HG02884 (cell line): ENCODE measurements around the gene BCL7C.
"Not testable (repeated sequence)": the region's sequence is repeated elsewhere in the genome, so short reads cannot be mapped to it uniquely, and the experiment has no call there.

Experiments used
- ATAC-seq: cut with Tn5 transposase; IDR thresholded peaks from one replicate; pipeline ENCODE4 v1.9.1; 2021; ENCODE audit warnings: mild to moderate bottlenecking, moderate library complexity; ENCODE audit not compliant: unreplicated experiment

Gene BCL7C

DNA sequence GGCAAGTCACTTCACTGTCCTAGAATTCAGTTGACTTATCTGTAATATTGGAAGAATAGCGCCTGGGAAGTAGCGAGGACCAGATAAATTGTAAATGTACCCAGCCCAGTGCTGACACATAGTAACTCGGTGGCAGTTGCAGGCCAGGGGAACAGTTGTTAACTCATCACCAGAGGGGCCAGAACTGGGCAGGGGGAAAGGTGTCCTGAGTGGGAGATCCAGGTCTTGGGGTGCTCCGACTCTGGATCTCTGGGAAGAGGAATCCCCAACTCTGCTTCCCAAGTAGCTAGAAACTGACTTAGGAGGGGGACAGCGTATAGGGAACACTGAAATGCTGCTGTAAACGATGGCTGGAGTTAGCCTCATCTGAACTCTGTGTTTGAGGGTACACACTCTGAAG, 23.0 kb downstream of the BCL7C start:
- ATAC-seq: no peak

DNA sequence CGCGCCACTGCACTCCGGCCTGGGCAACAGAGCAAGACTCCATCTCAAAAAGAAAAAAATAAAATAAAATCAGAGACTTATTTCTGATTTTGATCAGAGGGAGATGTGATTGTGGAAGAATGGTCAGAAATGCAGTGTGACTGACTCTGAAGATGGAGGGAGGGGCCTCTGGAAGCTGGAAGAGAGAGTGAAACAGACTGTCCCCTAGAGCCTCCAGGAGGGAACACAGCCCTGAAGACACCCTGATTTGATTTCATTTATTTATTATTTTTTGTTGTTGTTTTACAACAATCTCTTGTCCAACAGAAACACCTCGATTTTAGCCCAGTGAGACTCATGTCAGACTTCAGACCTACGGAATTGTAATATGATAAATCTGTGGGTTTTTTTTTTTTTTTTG, 26.1 kb downstream of the BCL7C start:
- ATAC-seq: no peak

DNA sequence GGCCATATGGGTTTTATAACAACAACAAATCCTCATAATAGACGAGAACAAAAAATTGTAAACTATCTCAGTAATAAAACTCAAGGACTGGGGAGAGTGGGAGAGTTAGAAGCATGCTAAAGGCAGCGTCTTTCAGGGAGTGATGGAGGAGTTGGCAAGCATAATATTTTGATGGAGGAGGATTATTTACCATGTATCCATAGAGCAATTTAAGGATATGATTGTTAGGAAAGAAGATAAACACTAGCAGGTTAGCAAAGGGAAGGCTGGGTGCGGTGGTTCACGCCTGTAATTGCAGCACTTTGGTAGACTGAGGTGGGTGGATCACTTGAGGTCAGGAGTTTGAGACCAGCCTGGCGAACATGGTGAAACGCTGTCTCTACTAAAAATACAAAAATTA, 27.8 kb downstream of the BCL7C start:
- ATAC-seq: no peak

DNA sequence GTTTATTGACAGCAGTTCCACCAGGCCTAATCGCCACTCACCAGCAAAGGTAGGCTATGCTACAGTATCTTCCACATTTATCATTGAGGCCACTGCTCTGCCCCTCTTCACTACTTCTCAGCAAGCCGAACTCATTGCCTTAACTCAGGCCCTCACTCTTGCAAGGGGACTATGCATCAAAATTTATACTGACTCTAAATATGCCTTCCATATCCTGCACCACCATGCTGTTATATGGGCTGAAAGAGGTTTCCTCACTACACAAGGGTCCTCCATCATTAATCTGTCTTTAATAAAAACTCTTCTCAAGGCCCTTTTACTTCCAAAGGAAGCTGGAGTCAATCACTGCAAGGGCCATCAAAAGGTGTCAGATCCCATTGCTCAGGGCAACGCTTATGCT, 30.7 kb downstream of the BCL7C start:
- ATAC-seq: not testable (repeated sequence)

- ATAC-seq: not testable (repeated sequence)
Measured at GRCh38 chr16:30860729-30861128, 33.1 kb downstream of the BCL7C start.

- no peak for ATAC-seq
Measured at GRCh38 chr16:30858829-30859423, 35.0 kb downstream of the BCL7C start.

DNA sequence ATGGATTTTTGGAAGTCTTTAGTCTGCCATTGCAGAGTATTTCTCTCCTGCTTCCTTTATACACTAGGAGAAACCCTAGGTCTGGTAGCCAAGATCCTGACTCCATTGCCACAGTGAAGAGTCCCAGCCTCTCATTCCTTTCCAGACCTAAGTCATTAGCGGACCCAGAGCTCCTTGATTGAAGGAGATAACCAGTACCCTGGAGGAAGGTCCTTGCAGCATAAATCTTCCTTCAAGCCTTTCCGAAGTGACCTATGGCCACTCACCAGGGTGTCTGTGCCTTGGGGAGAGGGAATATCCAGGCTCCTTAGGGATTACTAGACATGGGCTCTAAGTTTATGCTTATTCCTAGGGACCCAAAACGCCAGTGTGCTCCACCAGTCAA, 35.8 kb downstream of the BCL7C start:
- ATAC-seq: no peak

DNA sequence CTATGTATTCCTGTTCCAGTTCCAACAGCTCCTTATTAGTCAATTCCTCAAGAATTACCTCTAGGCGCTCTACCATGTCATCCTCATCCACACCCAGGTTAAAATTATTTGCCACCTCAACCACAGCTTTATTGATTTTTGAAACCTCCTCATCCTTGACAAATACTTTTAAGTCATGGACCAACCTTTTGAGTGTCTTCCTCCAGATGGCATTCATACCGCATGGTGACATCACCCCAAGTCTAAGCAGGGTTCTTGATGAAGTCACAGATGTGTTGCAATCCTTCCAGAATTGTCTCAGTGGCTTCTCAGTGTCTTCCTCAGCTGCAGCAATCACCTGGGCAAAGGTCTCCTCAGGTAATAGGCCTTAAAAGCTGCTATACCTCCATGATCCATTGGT, 40.1 kb downstream of the BCL7C start:
- ATAC-seq: no peak

DNA sequence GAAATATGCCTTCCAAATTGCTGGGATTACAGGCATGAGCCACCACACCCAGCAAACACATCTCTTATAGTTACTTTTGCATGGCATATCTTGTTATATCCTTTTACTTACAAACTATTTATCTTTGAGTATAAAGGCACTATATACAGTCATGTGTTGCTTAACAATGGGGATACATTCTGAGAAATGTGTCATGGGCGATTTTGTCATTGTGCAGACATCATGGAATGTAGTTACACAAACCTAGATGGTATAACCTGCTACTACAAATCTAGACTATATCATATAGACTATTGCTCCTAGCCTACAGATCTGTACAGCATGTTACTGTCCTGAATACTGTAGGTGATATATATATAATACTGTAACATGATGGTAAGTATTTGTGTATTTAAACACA, 43.6 kb downstream of the BCL7C start:
- ATAC-seq: no peak

DNA sequence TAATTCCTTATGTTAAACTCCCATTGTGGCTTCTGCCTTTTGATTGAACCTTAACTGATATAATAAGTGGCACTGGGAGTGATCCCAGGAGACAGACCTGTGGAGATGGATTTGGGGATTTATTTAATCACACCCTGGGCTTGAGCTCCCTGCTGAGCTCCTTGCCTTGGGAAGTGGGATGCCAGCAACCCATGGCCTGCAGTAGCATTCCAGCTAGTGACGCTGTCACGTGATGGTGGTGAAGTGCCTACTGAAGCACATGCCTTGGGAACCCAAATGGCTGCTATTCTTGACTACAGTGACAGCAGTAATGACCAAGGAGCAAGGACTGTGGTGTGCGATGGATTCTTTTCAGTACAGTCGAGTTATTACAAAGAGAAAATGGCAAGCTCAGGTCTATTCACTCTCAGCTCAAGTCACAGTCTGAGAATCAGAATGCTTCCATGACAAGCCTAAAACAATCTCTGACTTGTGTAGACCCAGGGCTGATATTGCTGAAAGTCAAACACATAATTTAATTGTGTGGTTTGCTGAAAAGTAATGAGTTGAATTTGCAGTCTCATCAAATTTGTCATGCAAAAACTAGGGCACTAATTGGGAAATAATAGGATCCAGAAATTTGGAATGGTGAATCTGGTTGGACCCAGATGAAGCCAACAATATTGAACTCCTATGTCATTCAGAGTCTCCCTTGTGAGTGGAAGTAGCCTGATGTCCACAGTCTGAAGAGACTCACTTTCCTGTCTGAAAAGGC, 47.1 kb downstream of the BCL7C start:
- ATAC-seq: no peak

DNA sequence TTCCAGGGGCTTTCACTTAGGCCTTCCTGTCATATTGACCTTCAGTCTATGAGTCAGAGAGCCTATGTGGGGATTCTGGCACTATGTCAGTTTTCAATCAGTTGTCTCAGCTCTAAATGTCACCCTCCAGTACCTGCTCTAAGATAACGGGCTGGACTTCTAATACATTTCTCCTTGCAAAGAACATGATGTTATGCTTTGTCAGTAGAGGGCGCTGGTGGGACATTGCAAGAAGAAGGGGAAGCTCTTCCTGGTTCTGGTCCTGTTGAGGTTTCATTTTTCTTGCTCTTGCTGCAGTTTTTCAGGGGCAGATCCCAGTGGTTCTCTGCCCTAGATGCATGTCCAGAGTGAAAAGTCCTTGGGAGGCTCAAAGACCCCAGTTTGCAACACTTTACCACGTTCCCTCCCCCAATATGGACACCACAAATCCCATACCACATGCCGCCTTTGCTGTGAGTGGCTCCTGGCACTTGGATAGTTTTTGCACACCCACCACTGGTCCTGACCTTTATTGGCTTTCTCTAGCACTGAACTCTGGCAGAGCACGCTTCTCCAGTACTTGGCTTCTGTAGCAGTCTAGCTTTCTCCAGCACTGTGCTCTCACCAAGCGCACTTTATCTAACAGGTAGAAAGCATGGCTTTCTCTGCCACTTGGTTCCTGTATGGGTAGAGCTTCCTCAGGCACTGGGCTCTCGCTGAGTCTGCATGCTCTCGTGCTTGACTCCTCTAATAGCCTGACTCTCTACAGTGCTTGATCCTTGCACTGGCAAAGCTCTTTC, 49.0 kb downstream of the BCL7C start:
- ATAC-seq: no peak

DNA sequence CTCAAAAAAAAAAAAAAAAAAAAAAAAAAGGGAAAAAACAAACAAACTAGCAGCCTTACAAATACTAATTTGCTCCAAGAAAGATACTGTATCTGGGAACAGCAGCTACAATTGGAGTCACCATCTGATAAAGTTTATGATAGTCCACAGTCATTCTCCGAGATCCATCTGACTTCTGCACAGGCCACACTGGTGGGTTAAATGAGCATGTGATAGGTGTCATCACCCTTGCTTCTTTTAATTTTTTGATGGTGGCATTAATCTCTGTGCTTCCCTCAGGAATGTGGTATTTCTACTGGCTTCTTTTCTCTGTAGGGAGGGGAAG, 49.6 kb downstream of the BCL7C start:
- no peak for ATAC-seq

GRCh38 chr16:30843501-30843900, 50.4 kb downstream of the BCL7C start:
- no peak for ATAC-seq

DNA sequence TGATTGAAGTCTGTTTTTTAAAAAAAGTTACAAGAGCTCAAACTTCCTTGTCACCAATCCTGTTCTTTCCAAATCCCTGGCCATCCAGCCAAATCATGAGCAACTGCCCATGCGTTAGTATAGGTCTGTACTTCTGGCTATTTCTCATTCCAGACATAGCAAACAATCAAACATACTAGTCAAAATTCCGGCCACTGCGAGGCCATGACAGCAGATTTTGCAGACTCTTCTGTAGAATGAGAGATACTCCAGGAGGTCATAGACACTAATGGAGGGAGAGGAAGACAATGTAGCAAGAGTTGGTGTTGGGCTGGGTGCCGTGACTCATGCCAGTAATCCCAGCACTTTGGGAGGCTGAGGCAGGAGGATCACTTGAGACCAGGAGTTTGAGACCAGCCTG, 50.9 kb downstream of the BCL7C start:
- no peak for ATAC-seq

DNA sequence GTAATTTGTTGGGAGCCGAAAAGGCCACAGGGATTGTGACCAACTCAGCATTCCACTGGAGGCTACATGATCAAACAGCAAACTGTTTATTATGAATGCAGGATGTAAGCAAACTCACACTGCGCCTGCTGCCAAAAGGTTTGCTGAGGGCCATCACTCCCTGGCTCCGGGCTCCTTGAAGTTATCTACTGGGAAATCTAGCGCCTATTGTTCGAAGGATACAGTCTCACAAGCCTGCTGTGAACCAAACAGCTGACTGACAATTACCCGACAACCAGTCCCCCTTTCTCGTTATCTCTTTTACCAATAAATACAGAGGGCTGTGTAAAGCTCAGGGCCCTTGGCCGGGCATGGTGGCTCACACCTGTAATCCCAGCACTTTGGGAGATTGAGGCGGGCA, 52.5 kb downstream of the BCL7C start:
- ATAC-seq: no peak

- no peak for ATAC-seq
Measured at GRCh38 chr16:30840611-30841010, 53.3 kb downstream of the BCL7C start.

DNA sequence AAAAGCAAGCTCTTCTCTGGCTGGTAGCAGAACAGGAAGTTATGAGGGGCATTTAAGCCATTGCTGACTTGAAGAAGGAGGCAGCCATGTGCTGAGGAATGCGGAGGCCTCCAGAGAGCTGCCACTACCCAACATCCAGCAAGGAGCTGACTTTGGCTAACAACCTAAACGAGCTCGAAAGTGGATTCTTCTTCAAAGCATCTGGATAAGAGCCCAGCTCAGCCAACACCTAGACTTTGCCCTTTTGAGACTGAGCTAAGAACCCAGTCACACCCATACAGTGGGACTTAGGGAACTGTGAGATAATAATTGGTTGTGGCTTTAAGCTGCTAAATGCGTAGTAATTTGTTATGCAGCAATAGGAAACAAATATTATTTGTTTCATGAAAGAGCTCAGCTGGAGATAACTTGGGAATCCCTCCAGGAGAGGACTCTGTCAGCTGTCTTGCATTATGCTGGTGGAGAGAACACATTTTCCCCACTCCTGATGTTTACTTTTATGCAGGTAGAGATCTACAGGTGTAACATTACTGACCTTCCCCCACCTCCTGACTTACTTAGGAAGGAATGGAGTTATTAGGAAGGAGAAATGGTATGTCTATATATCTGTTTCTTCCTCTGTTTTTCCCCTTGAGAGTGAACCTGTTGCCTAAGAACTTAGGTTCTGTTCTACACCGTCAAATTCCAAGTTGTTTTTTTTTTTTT, 54.2 kb downstream of the BCL7C start:
- no peak for ATAC-seq

GRCh38 chr16:30838876-30839471, 54.9 kb downstream of the BCL7C start:
- ATAC-seq: no peak

- no peak for ATAC-seq
Measured at GRCh38 chr16:30837904-30838303, 56.0 kb downstream of the BCL7C start.
